Stimulated activated CD4-positive, alpha-beta T cell treated with anti-CD3 and anti-CD28 coated beads, Interleukin-2, amount 100 ng/mL, for 48 hours (primary cell): Measurements from ENCODE around the gene GALNT1.

ENCODE experiments used
- DNase-seq, 2 donors: peaks; one replicate each; pipeline ENCODE4 v3.0.0-alpha.2; 2020

Gene GALNT1

GRCh38 chr18:35682281-35682867 is 100.8 kb downstream of the GALNT1 start:
- DNase-seq: no peak

DNA sequence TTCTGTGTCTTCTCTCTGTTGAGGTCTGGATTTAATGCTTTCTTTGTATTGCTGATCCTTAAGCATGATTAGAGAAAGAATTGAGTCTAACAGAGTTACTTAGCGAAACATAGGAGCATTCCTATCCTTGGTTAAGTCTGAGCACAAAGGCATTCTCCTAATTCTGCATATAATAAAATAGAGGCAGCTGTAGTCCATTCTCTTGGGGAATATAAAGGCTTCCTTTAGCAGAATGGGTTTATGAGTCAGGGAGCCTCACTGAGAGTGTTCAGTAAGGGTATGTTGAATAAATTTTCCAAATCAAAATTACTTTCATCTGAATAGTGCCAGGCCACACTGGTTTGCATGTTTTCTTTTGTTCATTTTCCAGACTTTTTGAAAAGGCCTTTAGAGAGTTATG is 101.5 kb downstream of the GALNT1 start:
- DNase-seq: no peak

DNA sequence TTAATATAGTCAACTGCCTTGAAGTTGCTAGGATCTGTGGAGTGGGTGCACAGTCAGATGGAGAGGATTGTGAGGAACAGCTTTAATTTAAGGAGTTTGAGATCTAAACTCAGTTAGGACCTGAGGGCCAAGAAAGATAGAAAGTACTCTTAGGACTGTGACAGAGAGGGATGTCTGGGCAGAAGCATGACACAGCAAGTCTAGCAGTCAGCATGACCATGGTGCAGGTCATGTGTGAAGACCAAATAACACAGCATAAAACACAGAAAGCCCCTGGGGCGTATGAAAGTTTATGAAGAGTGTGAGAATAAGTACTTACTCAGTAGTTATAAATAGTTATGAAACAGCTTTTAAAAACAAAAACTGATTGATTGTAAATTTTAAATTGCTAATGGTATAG is 107.2 kb downstream of the GALNT1 start:
- no peak for DNase-seq

GRCh38 chr18:35689728-35690127 is 108.2 kb downstream of the GALNT1 start:
- DNase-seq: no peak

DNA sequence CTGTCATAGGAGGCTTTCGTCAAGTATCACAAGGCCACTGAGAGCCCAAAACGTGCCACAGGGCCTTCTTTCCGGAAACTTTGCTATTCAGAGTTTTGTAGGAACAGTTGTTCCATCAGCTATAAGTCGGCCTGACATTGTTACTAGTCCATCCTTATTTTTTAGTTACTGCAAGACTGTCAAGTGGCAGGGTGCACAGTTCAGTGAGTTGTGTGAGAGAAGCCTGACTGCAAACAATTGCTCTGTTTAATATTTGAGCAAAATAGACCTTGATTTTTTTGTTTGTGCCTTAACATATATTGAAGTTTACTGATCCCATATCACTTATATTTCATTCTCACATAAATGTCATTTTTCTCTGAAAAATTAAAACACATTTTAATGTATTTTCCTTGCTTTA is 110.1 kb downstream of the GALNT1 start:
- DNase-seq: no peak

DNA sequence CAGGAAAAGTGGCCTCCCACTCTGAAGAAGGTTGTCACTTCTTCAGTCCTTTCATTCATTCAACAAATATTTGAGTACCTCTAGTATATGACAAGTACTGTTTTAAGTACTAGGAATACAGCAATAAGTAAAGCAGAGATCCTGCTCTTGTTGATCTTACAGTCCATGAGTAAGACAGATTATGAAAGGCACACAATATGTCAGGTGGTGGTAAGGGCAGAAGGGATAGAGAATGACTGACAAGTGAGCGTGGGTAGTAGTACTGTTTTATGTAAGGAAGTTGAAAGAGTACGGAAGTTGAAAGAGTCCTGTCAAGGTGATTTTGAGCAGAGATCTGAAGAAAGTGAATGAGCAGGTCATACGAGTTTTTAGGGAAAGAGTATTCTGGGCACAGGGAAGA is 111.3 kb downstream of the GALNT1 start:
- no peak for DNase-seq

- no peak for DNase-seq
These were observed 112.3 kb downstream of the GALNT1 start for GRCh38 chr18:35693829-35694228.

DNA sequence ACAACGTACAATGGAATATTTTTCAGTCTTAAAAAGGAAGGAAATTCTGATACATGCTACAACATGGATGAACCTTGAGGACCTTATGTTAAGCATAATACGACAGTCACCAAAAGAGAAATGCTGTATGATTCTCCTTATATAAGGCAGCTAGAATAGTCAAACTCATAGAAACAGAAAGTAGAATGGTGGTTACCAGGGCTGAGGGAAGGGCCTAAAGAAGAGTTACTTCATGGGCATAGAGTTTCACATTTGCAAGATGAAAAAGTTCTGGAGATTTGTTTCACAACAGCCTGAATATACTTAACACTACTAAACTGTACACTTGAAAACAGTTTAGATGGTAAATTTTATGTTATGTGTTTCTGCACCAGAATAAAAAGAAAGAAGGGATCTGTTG is 113.3 kb downstream of the GALNT1 start:
- DNase-seq: no peak

GRCh38 chr18:35695384-35695783 is 113.8 kb downstream of the GALNT1 start:
- no peak for DNase-seq

- DNase-seq: no peak
These were observed 114.3 kb downstream of the GALNT1 start for GRCh38 chr18:35695803-35696202.

GRCh38 chr18:35696307-35696706 is 114.8 kb downstream of the GALNT1 start:
- no peak for DNase-seq

- no peak for DNase-seq
These were observed 116.3 kb downstream of the GALNT1 start for GRCh38 chr18:35697869-35698268.

DNA sequence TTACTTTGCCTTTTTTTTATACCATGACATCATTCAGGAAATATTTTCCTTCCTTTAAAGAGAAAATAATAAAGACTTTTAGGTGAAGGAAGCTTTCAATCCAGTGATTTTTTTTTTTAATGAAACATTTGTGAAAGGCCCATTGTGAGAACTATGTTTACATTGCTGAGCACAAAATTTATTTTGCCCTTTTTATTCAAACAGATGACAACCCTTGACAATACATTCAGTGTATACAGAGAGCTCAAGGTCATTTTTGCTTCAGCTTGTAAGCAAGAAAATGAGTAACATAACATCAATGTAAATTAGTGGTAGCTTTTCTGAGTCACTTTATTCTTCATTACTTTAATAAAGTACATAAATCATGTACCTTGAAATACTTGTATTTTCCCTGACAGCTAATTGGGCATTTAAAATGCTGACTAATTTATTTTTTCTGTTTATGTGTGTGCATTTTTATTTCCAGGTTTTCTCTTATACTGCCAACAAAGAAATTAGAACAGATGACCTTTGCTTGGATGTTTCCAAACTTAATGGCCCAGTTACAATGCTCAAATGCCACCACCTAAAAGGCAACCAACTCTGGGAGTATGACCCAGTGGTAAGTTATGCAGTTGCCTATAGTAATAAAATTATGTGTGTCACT is 121.6 kb downstream of the GALNT1 start:
- DNase-seq: no peak

- DNase-seq: no peak
These were observed 124.4 kb downstream of the GALNT1 start for GRCh38 chr18:35705988-35706387.

GRCh38 chr18:35707247-35707646 is 125.7 kb downstream of the GALNT1 start:
- no peak for DNase-seq

DNA sequence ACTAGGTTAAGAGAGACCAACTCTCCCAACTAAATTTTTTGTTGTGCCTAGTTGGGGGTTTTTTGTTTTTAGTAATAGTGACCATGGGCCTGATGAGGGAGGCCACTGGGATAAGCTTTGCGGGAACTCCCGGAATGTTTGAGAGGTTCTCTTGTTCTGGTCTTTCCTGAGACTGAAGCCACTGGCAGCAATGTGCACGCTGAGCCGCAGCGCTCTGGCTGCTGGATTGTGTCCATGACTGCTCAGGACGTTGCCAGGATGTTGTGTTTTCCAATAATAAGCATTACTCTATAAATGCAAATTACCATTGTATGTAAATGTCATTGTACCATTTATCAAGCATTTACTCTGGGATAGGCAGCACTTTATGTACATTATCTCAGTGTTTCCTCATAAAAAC is 126.1 kb downstream of the GALNT1 start:
- DNase-seq: no peak

- DNase-seq: no peak
These were observed 129.0 kb downstream of the GALNT1 start for GRCh38 chr18:35710581-35710980.

DNA sequence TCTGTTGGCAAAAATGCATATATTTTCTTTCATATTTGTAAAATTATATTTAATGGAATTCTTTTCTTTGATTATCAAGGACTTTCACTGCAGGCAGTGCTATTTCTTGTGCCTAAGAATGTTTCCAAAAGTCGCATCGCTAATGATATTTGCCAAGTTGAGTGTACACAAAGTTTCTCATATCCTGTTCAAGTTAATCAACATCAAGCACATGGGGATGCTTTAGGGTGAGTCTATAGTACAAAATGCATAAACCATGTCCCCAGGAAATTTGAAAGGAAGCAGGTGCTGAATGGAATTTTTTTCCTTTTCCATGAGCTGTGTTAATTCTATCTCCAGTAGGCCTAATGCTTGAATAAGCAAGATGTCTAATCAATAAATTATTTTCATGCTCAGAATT is 129.7 kb downstream of the GALNT1 start:
- DNase-seq: no peak

GRCh38 chr18:35713545-35713944 is 132.0 kb downstream of the GALNT1 start:
- no peak for DNase-seq

GRCh38 chr18:35714539-35714938 is 133.0 kb downstream of the GALNT1 start:
- DNase-seq: no peak

DNA sequence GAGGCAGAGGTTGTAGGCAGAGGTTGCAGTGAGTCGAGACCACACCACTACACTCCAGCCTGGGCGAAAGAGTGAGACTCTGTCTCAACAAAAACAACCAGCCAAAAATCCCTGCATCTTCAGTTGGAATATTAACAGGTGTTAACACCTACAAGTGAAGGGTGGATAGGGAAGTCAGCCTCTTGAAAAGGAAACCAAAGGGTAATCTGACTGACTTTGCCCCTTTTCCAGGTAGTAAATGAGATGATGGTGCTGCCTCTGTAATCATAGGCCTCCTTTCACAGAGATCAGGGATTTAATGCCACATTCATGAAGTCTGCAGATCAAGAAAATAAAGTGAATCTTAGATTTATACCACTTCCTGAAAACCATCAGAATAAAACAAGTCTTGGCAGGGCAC is 133.6 kb downstream of the GALNT1 start:
- DNase-seq: no peak

DNA sequence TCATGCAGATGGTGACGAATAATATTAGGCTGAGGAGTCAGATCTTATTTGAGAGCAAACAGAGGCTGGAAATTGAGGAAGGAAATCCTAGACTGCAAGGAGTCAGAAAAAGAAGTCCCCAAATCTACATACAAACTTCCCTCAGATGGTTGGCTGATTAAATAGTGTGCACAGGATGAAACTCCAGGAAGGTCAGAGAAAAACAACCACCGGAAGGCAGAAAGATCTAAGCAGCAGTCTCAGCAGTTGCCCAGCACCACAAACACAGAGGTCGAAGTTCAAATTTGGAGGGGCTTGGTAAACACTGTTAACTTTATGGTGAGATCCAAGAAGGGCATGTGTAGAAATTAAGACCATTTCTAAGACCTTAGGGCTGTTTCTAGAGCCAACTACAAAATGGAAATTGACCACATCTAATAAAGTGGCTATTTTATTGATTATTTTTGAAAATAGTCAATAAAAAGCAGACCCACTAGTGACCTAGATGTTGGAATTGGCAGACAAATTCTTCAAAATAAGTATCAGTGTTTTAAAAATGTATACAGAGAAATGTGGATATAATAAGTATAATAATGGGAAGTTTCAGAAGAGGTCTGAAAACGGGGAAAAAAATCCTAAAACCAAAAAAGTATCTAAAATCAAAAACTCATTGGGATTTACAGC is 134.8 kb downstream of the GALNT1 start:
- no peak for DNase-seq

GRCh38 chr18:35717182-35717581 is 135.6 kb downstream of the GALNT1 start:
- DNase-seq: no peak

DNA sequence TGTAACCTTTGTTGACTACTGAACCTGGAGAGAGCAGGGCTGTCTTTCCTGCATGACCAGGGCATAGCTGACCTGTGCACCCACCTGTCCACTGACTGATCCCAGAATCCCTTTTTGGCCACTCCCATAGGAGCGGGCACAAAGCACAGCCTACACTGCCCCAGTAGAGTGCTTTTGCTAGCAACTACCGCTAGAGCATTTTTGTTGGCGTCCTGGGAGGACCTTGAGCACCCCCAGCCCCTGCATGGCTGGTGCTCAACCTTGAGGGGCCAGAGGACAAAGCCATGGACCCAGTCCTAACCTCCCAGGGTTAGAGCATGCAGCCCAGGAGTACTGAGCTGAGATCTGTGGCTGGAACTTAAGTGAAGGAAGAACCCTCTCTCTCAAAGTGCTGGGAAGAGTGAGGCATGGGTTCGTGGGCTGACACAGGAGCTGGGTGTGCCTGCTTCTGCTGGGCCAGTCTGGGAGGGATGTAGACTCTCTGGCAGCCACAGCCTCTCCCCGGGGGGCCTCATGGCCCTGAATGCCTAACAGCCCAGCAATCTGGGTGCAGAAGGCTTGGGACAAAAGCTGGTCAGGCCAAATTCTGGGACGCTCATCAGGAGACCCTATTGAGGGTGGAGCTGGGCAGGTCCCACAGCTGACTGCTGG is 140.0 kb downstream of the GALNT1 start:
- no peak for DNase-seq
